HG02610 (cell line): ENCODE data around the gene UGT1A6.
"Not testable (repeated sequence)": the region's sequence is repeated elsewhere in the genome, so short reads cannot be mapped to it uniquely, and the experiment has no call there.

Source experiments
- ATAC-seq: cut with Tn5 transposase; IDR thresholded peaks from one replicate; pipeline ENCODE4 v1.9.1; 2021; ENCODE audit warnings: mild to moderate bottlenecking, moderate library complexity; ENCODE audit not compliant: unreplicated experiment

The UGT1A6 gene

GRCh38 chr2:233684640-233685039, 8.1 kb upstream of the UGT1A6 start:
- no peak for ATAC-seq

GRCh38 chr2:233686928-233687327, 5.8 kb upstream of the UGT1A6 start:
- no peak for ATAC-seq

DNA sequence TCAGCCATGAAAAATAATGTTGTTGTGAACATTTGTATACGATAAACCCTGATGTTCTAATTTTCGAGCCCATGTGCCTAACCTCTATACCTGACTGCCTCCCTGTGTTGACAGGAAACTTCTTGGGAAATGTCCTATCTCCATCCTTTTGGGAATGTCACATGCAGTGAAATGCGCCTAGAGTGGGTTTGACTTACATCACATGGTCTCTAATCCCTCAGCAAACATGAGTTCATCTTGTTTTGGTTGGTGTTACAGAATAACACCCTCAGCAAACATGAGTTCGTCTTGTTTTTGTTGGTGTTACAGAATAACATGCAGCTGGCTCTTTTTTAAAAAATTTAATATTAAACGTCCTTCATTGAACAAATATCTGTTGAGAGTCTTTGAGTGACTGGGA, 4.3 kb upstream of the UGT1A6 start:
- no peak for ATAC-seq

GRCh38 chr2:233689031-233689430, 3.7 kb upstream of the UGT1A6 start:
- ATAC-seq = no peak

GRCh38 chr2:233689501-233689900, 3.2 kb upstream of the UGT1A6 start:
- ATAC-seq = no peak

DNA sequence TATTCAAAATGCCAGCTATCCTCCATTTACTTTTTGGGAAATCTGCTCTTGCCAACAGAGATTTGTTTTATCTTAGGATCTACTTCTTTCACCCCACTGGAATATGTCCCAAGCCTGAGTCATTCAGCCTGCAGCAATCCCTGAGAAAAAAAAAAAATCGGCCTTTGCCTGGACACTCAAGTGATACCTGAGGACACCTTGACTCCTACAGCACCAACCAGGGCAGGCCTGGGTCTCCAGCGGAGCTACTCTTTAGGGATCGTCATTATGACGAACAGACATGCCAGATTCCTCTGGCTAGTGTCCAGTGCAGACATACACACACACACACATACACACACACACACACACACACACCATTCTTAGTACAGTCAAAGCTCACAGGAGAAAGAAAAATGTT, 2.2 kb upstream of the UGT1A6 start:
- no peak for ATAC-seq

- no peak for ATAC-seq
Measured at GRCh38 chr2:233691443-233692433, 952 bp upstream of the UGT1A6 start.

- no peak for ATAC-seq
Measured at GRCh38 chr2:233693963-233694362, 1.3 kb downstream of the UGT1A6 start.

DNA sequence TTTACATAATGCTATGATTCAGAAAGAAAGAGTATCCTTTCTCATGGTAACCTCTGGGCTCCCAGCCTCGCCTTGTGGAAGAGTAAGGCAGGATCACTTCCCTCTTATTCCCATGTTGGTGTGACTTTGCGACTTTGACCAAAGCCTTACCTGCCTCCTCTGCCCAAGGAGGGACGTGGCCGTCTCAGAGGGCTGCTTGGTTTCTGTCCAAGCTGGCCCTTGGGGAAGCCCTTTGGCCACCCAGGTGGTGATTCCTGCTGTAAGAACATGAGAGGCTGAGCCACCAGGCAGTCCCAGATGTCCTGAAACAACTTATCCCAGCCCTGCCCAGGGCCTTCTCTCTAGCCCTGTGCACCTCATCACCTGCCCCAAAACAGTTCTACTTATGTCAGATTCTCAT, 6.0 kb downstream of the UGT1A6 start:
- no peak for ATAC-seq

- ATAC-seq = no peak
Measured at GRCh38 chr2:233699424-233700027, 6.8 kb downstream of the UGT1A6 start.

DNA sequence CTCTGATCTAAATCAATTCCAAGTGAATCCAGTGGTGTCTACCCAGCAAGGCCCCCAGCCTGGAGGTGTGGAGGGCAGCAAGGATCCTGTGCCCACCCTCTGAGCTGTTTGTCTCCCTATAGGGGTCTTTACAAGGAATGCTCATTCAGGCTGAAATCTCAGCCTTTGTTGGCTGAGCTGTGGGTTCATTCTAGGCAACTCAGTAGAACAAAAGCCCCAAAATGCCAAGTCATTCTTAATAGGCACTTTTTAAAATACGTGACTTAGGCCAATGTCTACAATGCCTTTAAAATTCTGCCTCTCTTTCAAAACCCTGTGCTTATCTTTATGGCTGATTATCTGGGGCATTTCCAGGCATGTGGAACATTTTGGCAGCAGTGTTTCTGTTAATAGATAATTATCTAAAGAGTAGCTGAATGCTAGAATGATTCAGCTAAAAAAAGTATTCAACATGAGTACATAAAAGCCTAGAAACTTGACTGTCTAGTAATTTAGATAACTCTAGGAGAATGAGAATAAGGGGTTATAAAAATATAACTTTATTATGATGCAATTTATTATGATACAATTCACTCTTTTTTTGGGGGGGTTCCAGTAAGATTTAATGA, 7.4 kb downstream of the UGT1A6 start:
- ATAC-seq = no peak

GRCh38 chr2:233700842-233701241, 8.2 kb downstream of the UGT1A6 start:
- ATAC-seq = not testable (repeated sequence)

DNA sequence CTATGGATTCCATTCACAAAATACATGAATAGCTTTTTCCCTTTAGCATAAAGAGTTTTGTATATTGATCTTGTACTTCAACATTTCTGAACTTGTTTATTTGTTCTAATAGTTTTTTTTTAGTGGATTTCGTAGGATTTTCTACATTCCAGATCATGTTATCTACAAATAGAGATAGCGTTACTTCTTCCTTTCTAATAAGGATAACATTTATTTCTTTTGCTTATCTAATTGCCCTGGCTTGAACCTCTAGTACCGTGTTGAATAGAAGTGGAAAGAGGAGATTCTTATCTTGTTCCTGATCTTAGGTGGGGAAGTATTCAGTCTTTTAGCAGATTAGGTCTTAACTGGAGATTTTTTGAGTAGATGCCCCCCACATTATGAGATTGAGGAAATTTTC, 9.5 kb downstream of the UGT1A6 start:
- ATAC-seq = no peak

- no peak for ATAC-seq
Measured at GRCh38 chr2:233705911-233706506, 13.3 kb downstream of the UGT1A6 start.

GRCh38 chr2:233706720-233707119, 14.0 kb downstream of the UGT1A6 start:
- no peak for ATAC-seq

- ATAC-seq = no peak
Measured at GRCh38 chr2:233707940-233708644, 15.4 kb downstream of the UGT1A6 start.

GRCh38 chr2:233708942-233709341, 16.3 kb downstream of the UGT1A6 start:
- no peak for ATAC-seq

DNA sequence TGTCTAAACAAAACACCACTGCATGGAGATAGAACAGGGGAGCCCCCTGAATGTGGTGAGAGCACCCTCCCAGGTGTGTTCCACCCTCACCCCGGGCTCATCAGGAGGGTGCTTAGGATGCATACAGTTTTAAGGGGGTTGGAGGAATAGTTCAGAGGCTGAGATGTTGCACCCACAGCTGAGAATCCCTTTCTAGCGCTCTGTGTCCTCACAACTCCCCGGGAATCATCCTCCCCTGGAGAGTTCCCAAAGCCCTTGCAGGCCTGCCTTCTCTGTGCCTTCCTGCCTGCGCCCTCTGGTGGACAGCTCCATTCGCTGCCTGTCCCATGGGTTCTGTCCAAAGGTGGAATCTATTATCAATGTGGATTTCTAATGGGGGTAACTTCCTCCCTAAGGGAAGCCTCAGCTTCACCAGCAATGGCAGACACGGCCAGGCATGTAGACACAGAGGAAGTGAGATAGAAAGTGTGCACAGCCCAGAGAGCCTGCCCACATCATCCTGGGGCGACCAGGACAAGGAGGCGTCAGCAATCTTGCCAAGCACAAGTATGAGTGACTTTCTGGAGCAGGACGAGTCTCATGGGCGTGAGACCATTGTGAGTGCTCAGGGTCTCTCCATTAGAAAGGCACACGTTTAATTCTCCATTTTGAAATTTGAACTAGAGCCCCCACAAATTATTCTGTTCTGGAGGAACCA, 18.8 kb downstream of the UGT1A6 start:
- no peak for ATAC-seq

DNA sequence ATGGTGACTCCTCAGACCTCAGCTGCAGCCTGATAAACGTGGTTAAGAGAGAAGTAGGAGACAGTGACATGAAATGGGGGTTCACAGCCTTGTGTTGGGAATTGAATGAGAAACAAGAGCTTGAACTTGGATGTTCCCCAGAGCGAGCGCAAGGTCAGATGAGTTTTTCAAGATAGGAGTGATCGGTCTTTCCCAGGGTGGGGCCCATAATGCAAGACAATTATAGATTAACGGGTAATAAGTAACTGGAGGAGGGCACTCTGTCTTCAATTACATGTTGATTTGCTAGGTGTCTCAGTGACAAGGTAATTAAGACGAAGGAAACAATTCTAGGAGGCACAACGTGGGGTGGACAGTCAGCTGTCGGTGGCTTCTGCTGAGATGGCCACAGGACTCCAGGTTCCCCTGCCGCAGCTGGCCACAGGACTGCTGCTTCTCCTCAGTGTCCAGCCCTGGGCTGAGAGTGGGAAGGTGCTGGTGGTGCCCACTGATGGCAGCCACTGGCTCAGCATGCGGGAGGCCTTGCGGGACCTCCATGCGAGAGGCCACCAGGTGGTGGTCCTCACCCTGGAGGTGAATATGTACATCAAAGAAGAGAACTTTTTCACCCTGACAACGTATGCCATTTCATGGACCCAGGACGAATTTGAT, 20.0 kb downstream of the UGT1A6 start, which contains the start of gene UGT1A5:
UGT1A5 (plus strand) TSS at position 297 of the 651 bp plus-strand sequence; CDS start at position 382, 85 bp downstream.
- ATAC-seq = no peak

DNA sequence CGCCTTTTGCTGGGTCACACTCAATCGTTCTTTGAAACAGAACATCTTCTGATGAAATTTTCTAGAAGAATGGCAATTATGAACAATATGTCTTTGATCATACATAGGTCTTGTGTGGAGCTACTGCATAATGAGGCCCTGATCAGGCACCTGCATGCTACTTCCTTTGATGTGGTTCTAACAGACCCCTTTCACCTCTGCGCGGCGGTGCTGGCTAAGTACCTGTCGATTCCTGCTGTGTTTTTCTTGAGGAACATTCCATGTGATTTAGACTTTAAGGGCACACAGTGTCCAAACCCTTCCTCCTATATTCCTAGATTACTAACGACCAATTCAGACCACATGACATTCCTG, 20.5 kb downstream of the UGT1A6 start:
- no peak for ATAC-seq
